OCI-LY1 (cell line): ENCODE data around the gene SNX24.

ENCODE experiments used
- H2AFZ ChIP-seq: fragments of 200-600 bp; sonication (generic), shearing (Covaris generic); 2 replicates; pipeline ENCODE4 v1.6.0; 2014; ENCODE audit warnings: antibody characterized with exemption, mild to moderate bottlenecking, low read length
- H3F3A ChIP-seq: fragments of 200-600 bp; sonication (generic), shearing (Covaris generic); 2 replicates; pipeline ENCODE4 v1.6.0; 2014; ENCODE audit warnings: mild to moderate bottlenecking, antibody characterized with exemption, low read length, moderate library complexity; ENCODE audit not compliant: insufficient read depth
- H3K27ac ChIP-seq: fragments of 200-600 bp; sonication (generic); 2 replicates; pipeline ENCODE4 v1.5.1; 2014; ENCODE audit warnings: low read length, mixed run types, mild to moderate bottlenecking, low read depth; ENCODE audit not compliant: poor library complexity, severe bottlenecking
- H3K27me3 ChIP-seq: fragments of 200-600 bp; sonication (generic); 2 replicates; pipeline ENCODE4 v1.6.0; 2014; ENCODE audit warnings: antibody characterized with exemption, mild to moderate bottlenecking, low read length, moderate library complexity; ENCODE audit not compliant: insufficient read depth
- H3K36me3 ChIP-seq: fragments of 200-600 bp; sonication (generic); 2 replicates; pipeline ENCODE4 v1.6.1; 2014; ENCODE audit warnings: mild to moderate bottlenecking, antibody characterized with exemption, low read length, moderate library complexity, mixed read lengths; ENCODE audit not compliant: insufficient read depth
- H3K4me1 ChIP-seq: fragments of 200-600 bp; sonication (generic); 2 replicates; pipeline ENCODE4 v1.5.1; 2014; ENCODE audit warnings: mild to moderate bottlenecking, low read length, moderate library complexity; ENCODE audit not compliant: insufficient read depth, severe bottlenecking
- H3K4me2 ChIP-seq: fragments of 200-600 bp; sonication (generic), shearing (Covaris generic); 2 replicates; pipeline ENCODE4 v1.6.1; 2014; ENCODE audit warnings: low read length
- H3K4me3 ChIP-seq: fragments of 200-600 bp; sonication (generic); 2 replicates; pipeline ENCODE4 v1.5.1; 2014; ENCODE audit warnings: low read length, low read depth, mild to moderate bottlenecking, mixed read lengths; ENCODE audit not compliant: poor library complexity, severe bottlenecking
- H3K79me2 ChIP-seq: fragments of 200-600 bp; shearing (Covaris generic); 2 replicates; pipeline ENCODE4 v1.6.1; 2016; ENCODE audit warnings: mixed run types, low read length, mixed read lengths; ENCODE audit not compliant: insufficient read depth
- H3K9ac ChIP-seq: fragments of 200-600 bp; sonication (generic), shearing (Covaris generic); 2 replicates; pipeline ENCODE4 v1.6.1; 2014; ENCODE audit warnings: mild to moderate bottlenecking, low read length, mixed read lengths
- H3K9me2 ChIP-seq: fragments of 200-600 bp; sonication (generic), shearing (Covaris generic); 2 replicates; pipeline ENCODE4 v1.6.1; 2014; ENCODE audit warnings: low read depth, mild to moderate bottlenecking, low read length, mixed read lengths
- H3K9me3 ChIP-seq: fragments of 200-600 bp; shearing (Covaris generic); 2 replicates; pipeline ENCODE4 v1.6.1; 2014; ENCODE audit warnings: low read length, mixed read lengths
- H4K20me1 ChIP-seq: fragments of 200-600 bp; sonication (generic), shearing (Covaris generic); 2 replicates; pipeline ENCODE4 v1.6.0; 2016; ENCODE audit warnings: mild to moderate bottlenecking, low read length; ENCODE audit not compliant: insufficient read depth
- CTCF ChIP-seq: fragments of 200-600 bp; sonication (generic), shearing (Covaris generic); IDR thresholded peaks from 2 replicates; pipeline ENCODE4 v1.5.1; 2017; ENCODE audit warnings: mild to moderate bottlenecking, antibody characterized with exemption, low read length, moderate library complexity, mixed read lengths
- EZH2 ChIP-seq: fragments of 200-600 bp; sonication (generic), shearing (Covaris generic); IDR thresholded peaks from 2 replicates; pipeline ENCODE4 v1.8.0; 2017; ENCODE audit warnings: borderline replicate concordance, mixed run types, mild to moderate bottlenecking, antibody characterized with exemption, low read length, moderate library complexity, mixed read lengths

Gene SNX24

DNA sequence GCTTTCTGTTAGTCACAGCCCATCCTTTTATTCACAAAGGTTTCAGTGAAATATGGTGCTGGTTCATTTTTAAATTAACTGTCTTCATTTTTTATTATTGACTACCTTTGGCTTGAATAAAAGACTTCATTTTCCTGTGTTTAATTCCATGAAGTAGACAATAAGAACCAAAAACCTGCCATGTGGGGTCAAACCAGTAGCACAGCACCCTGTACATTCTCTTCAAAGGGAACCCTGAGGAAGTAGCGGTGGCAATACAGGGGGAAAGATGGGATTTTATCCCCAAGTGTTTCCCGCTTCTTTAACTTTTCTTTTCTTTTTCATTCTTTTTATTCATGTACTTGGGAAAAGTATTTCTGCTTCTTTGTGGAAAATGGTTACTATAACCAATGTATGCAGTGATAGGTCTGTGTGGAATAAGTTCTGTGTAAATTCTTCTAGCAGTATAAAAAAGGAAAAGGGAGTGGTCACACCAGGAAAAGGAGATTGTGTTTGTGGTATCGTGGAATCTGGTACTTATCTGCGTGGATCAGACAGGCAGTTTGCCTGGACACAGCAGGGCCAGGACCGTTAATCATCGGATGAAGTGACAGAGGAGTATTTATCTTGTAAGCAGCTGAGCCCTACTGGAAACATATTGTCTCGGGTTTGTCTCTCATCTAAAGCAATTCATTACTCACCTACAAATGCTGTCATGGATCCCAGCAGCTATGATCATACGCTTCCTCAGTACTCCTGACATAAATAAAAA is 96.9 kb downstream of the SNX24 start:
- Histone ChIP-seq H3K4me3 (no peak overlapping the region), H4K20me1 (no peaks in the 10 kb centered on the region), H3K9me2 (no peaks in the 10 kb centered on the region), H3K79me2 (no peaks in the 10 kb centered on the region), H3K9ac (no peak overlapping the region), H3K27me3 (no peaks in the 10 kb centered on the region), H3K36me3 (no peaks in the 10 kb centered on the region), H3K4me2 (no peak overlapping the region), H3K27ac (no peak overlapping the region), H3F3A (no peaks in the 10 kb centered on the region), H3K4me1 (no peaks in the 10 kb centered on the region), H3K9me3 (no peaks in the 10 kb centered on the region), H2AFZ (no peak overlapping the region)
- no peak for TF ChIP-seq EZH2
- TF ChIP-seq CTCF = no peak

GRCh38 chr5:122943050-122943698 is 97.8 kb downstream of the SNX24 start:
- no peaks in the 10 kb centered on the region for H4K20me1 ChIP-seq

DNA sequence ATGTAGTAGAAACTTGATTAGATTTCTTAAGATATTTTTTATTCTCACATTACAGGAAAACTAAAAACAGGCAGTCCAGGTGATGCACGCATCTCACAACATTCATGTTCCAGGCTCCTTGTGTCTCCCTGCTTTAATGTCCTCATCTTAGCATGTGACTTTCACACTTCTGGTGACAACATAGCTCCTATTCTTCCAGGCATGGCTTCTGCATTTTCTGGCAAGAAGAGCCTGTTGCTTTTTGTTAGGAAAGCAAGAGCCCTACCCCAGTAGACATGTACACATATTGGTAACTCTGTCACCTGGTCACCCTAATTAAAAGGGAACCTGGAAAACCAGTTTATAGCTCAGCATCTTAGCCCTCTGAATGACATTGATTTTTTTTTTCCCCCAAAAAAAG is 98.6 kb downstream of the SNX24 start:
- Histone ChIP-seq H3K9ac (no peak overlapping the region), H3K4me3 (no peak overlapping the region), H3K27ac (no peak overlapping the region), H3F3A (no peaks in the 10 kb centered on the region), H3K9me2 (no peaks in the 10 kb centered on the region), H4K20me1 (no peaks in the 10 kb centered on the region), H3K4me2 (no peak overlapping the region), H3K9me3 (no peaks in the 10 kb centered on the region), H3K36me3 (no peaks in the 10 kb centered on the region), H2AFZ (no peak overlapping the region), H3K79me2 (no peaks in the 10 kb centered on the region), H3K4me1 (no peaks in the 10 kb centered on the region), H3K27me3 (no peaks in the 10 kb centered on the region)
- TF ChIP-seq EZH2 (no peak), CTCF (no peak)

More at GRCh38 chr5:122943050-122943698, 97.8 kb downstream of the SNX24 start:
- Histone ChIP-seq H3K79me2 (no peaks in the 10 kb centered on the region), H3F3A (no peaks in the 10 kb centered on the region), H3K4me2 (no peak overlapping the region), H3K27me3 (no peaks in the 10 kb centered on the region), H3K9me3 (no peaks in the 10 kb centered on the region), H3K36me3 (no peaks in the 10 kb centered on the region), H2AFZ (no peak overlapping the region), H3K9ac (no peak overlapping the region), H3K4me3 (no peak overlapping the region), H3K27ac (no peak overlapping the region), H3K9me2 (no peaks in the 10 kb centered on the region), H3K4me1 (no peaks in the 10 kb centered on the region)
- TF ChIP-seq CTCF (no peak), EZH2 (no peak)
